Activated T-helper 1 cell treated with anti-CD3 and anti-CD28 coated beads, Interleukin-12 subunit alpha, Interleukin-12 subunit beta, Interleukin-2, Interleukin-4 antibody, amounts not matched to agents 30 ng/mL and 10 ng/mL and 1 ng/mL, durations not matched to agents 14 hours and 24 hours and 36 hours (primary cell): ENCODE measurements around the gene PLEKHA8. TPM values are rescaled to one million over a fixed set of nuclear protein-coding genes. Genes with fewer than 3 reads are reported as not detected.

Experiments
- DNase-seq: peaks from one replicate; pipeline ENCODE4 v3.0.0; 2021; ENCODE audit warnings: low spot score
- H3K27ac Mint-ChIP-seq: one replicate; pipeline ENCODE4 v1.8.0; 2021; ENCODE audit warnings: mild to moderate bottlenecking, mixed read lengths
- H3K27me3 Mint-ChIP-seq: one replicate; pipeline ENCODE4 v1.8.0; 2022; ENCODE audit warnings: mild to moderate bottlenecking, moderate library complexity, mixed read lengths; ENCODE audit not compliant: insufficient read depth
- H3K36me3 Mint-ChIP-seq: one replicate; pipeline ENCODE4 v1.8.0; 2021; ENCODE audit warnings: low read depth, mixed read lengths
- H3K4me1 Mint-ChIP-seq: one replicate; pipeline ENCODE4 v1.8.0; 2021; ENCODE audit warnings: low read depth, mixed read lengths
- H3K4me3 Mint-ChIP-seq: one replicate; pipeline ENCODE4 v1.8.0; 2021; ENCODE audit warnings: mild to moderate bottlenecking, moderate library complexity, mixed read lengths
- H3K9me3 Mint-ChIP-seq: one replicate; pipeline ENCODE4 v1.8.0; 2021; ENCODE audit warnings: mixed read lengths
- intact Hi-C: fragments of 100-400 bp; cut with micrococcal nuclease; formaldehyde crosslinking; loops from one replicate; pipeline ENCODE4 v1.15.1; 2024
- total RNA-seq: library from RNA; stranded (reverse); gene quantifications from 2 replicates; pipeline ENCODE4 v1.2.3, GENCODE V29; 2022

The PLEKHA8 gene
- total RNA-seq, 1 donor from 2014 or later, result 8.8 TPM

- intact Hi-C loops, result no loop called here
- no peak for DNase-seq
- no peaks in the 10 kb centered on the region for H3K4me1 Mint-ChIP-seq
- H3K27ac Mint-ChIP-seq, result no peak overlapping the region
- H3K27me3 Mint-ChIP-seq, result no peaks in the 10 kb centered on the region
- H3K36me3 Mint-ChIP-seq, result no peaks in the 10 kb centered on the region
- no peak overlapping the region for H3K4me3 Mint-ChIP-seq
- no peaks in the 10 kb centered on the region for H3K9me3 Mint-ChIP-seq
These were observed 48.2 kb downstream of the PLEKHA8 start for GRCh38 chr7:30076411-30076810.

- Mint-ChIP-seq H3K9me3 (no peaks in the 10 kb centered on the region), H3K27me3 (no peaks in the 10 kb centered on the region), H3K27ac (no peak overlapping the region), H3K36me3 (no peaks in the 10 kb centered on the region), H3K4me1 (no peaks in the 10 kb centered on the region), H3K4me3 (no peak overlapping the region)
- no peak for DNase-seq
- intact Hi-C loops, result no loop called here
These were observed 50.1 kb downstream of the PLEKHA8 start for GRCh38 chr7:30078280-30078679.

GRCh38 chr7:30079880-30080279, 51.7 kb downstream of the PLEKHA8 start:
- H3K27ac Mint-ChIP-seq, result no peak overlapping the region
- no peaks in the 10 kb centered on the region for H3K4me1 Mint-ChIP-seq
- H3K4me3 Mint-ChIP-seq, result no peak overlapping the region
- DNase-seq, result no peak
- H3K27me3 Mint-ChIP-seq, result no peaks in the 10 kb centered on the region
- intact Hi-C loops, result no loop called here
- no peaks in the 10 kb centered on the region for H3K36me3 Mint-ChIP-seq
- no peaks in the 10 kb centered on the region for H3K9me3 Mint-ChIP-seq

- Mint-ChIP-seq H3K27ac (no peak overlapping the region), H3K4me1 (no peaks in the 10 kb centered on the region), H3K36me3 (no peaks in the 10 kb centered on the region), H3K27me3 (no peaks in the 10 kb centered on the region), H3K4me3 (no peak overlapping the region), H3K9me3 (no peaks in the 10 kb centered on the region)
- DNase-seq, result no peak
- intact Hi-C loops, result no loop called here
These were observed 52.6 kb downstream of the PLEKHA8 start for GRCh38 chr7:30080818-30081217.

- intact Hi-C loops, result no loop called here
- Mint-ChIP-seq H3K27me3 (no peaks in the 10 kb centered on the region), H3K4me3 (no peak overlapping the region), H3K27ac (no peak overlapping the region), H3K36me3 (no peaks in the 10 kb centered on the region), H3K4me1 (no peaks in the 10 kb centered on the region), H3K9me3 (no peaks in the 10 kb centered on the region)
- DNase-seq, result no peak
These were observed 54.5 kb downstream of the PLEKHA8 start for GRCh38 chr7:30082686-30083085.

- H3K27me3 Mint-ChIP-seq, result no peaks in the 10 kb centered on the region
- no peaks in the 10 kb centered on the region for H3K4me1 Mint-ChIP-seq
- H3K27ac Mint-ChIP-seq, result no peak overlapping the region
- H3K9me3 Mint-ChIP-seq, result no peaks in the 10 kb centered on the region
- no peak for DNase-seq
- H3K36me3 Mint-ChIP-seq, result no peaks in the 10 kb centered on the region
- H3K4me3 Mint-ChIP-seq, result no peak overlapping the region
- intact Hi-C loops, result no loop called here
These were observed 55.1 kb downstream of the PLEKHA8 start for GRCh38 chr7:30083334-30083733.

GRCh38 chr7:30084212-30084611, 56.0 kb downstream of the PLEKHA8 start:
- DNase-seq, result no peak
- no peak overlapping the region for H3K27ac Mint-ChIP-seq
- intact Hi-C loops, result no loop called here
- H3K4me1 Mint-ChIP-seq, result no peaks in the 10 kb centered on the region
- no peak overlapping the region for H3K4me3 Mint-ChIP-seq
- no peaks in the 10 kb centered on the region for H3K27me3 Mint-ChIP-seq
- H3K36me3 Mint-ChIP-seq, result no peaks in the 10 kb centered on the region
- H3K9me3 Mint-ChIP-seq, result no peaks in the 10 kb centered on the region

- no peak overlapping the region for H3K27ac Mint-ChIP-seq
- no peaks in the 10 kb centered on the region for H3K36me3 Mint-ChIP-seq
- H3K27me3 Mint-ChIP-seq, result no peaks in the 10 kb centered on the region
- H3K9me3 Mint-ChIP-seq, result no peaks in the 10 kb centered on the region
- no peak overlapping the region for H3K4me3 Mint-ChIP-seq
- DNase-seq, result no peak
- intact Hi-C loops, result no loop called here
- H3K4me1 Mint-ChIP-seq, result no peaks in the 10 kb centered on the region
These were observed 58.3 kb downstream of the PLEKHA8 start for GRCh38 chr7:30086529-30086928.

GRCh38 chr7:30087371-30087770, 59.2 kb downstream of the PLEKHA8 start:
- Mint-ChIP-seq H3K4me3 (no peak overlapping the region), H3K36me3 (no peaks in the 10 kb centered on the region), H3K27me3 (no peaks in the 10 kb centered on the region), H3K27ac (no peak overlapping the region), H3K9me3 (no peaks in the 10 kb centered on the region), H3K4me1 (no peaks in the 10 kb centered on the region)
- intact Hi-C loops, result no loop called here
- no peak for DNase-seq

- H3K4me3 Mint-ChIP-seq, result no peak overlapping the region
- no peaks in the 10 kb centered on the region for H3K9me3 Mint-ChIP-seq
- H3K27ac Mint-ChIP-seq, result no peak overlapping the region
- no peaks in the 10 kb centered on the region for H3K27me3 Mint-ChIP-seq
- intact Hi-C loops, result no loop called here
- H3K4me1 Mint-ChIP-seq, result no peaks in the 10 kb centered on the region
- no peaks in the 10 kb centered on the region for H3K36me3 Mint-ChIP-seq
- DNase-seq, result no peak
These were observed 60.1 kb downstream of the PLEKHA8 start for GRCh38 chr7:30088362-30088761.

- no peak for DNase-seq
These were observed 61.9 kb downstream of the PLEKHA8 start for GRCh38 chr7:30090111-30090510.

GRCh38 chr7:30091491-30091912, 63.3 kb downstream of the PLEKHA8 start:
- Mint-ChIP-seq H3K36me3 (peaks cover 1% of the 10 kb centered on the region), H3K27ac (no peak overlapping the region), H3K27me3 (no peaks in the 10 kb centered on the region), H3K9me3 (peaks cover 3% of the 10 kb centered on the region), H3K4me3 (no peak overlapping the region), H3K4me1 (no peaks in the 10 kb centered on the region)
- intact Hi-C loops, result no loop called here
- no peak for DNase-seq

More at GRCh38 chr7:30090111-30090510, 61.9 kb downstream of the PLEKHA8 start:
- Mint-ChIP-seq H3K4me1 (no peaks in the 10 kb centered on the region), H3K27me3 (no peaks in the 10 kb centered on the region), H3K9me3 (peaks cover 3% of the 10 kb centered on the region), H3K36me3 (peaks cover 1% of the 10 kb centered on the region), H3K27ac (no peak overlapping the region), H3K4me3 (no peak overlapping the region)
- intact Hi-C loops, result no loop called here

- no peak overlapping the region for H3K4me3 Mint-ChIP-seq
- H3K36me3 Mint-ChIP-seq, result peaks cover 1% of the 10 kb centered on the region
- no peak for DNase-seq
- H3K27ac Mint-ChIP-seq, result no peak overlapping the region
- intact Hi-C loops, result no loop called here
- H3K9me3 Mint-ChIP-seq, result peaks cover 4% of the 10 kb centered on the region
- H3K27me3 Mint-ChIP-seq, result no peaks in the 10 kb centered on the region
- H3K4me1 Mint-ChIP-seq, result no peaks in the 10 kb centered on the region
These were observed 63.8 kb downstream of the PLEKHA8 start for GRCh38 chr7:30091987-30092386.

GRCh38 chr7:30093420-30093952, 65.3 kb downstream of the PLEKHA8 start:
- DNase-seq, result no peak
- Mint-ChIP-seq H3K4me1 (no peaks in the 10 kb centered on the region), H3K27ac (no peak overlapping the region), H3K9me3 (peaks cover 10% of the 10 kb centered on the region), H3K36me3 (peaks cover 1% of the 10 kb centered on the region), H3K4me3 (no peak overlapping the region), H3K27me3 (no peaks in the 10 kb centered on the region)
- intact Hi-C loops, result no loop called here
